Ovary (tissue), 9 donors: ENCODE measurements around the gene PTPRN2. TPM values are rescaled to one million over a fixed set of nuclear protein-coding genes. Genes with fewer than 3 reads are reported as not detected.

ENCODE experiments used
- DNase-seq, 5 donors: peaks; one replicate each; pipeline ENCODE4 v3.0.0-alpha.2; 2019 to 2020
- H3K27ac ChIP-seq, 2 donors: fragments of 200-600 bp; one replicate each; pipeline versions ENCODE4 v1.5.1 to v1.8.0; 2019 to 2022
- H3K27me3 ChIP-seq: fragments of 200-600 bp; one replicate; pipeline ENCODE4 v1.8.0; 2022
- H3K36me3 ChIP-seq: fragments of 200-600 bp; sonication (generic); one replicate; pipeline ENCODE4 v1.5.1; 2019
- H3K4me1 ChIP-seq: one replicate; pipeline ENCODE4 v1.8.1; 2013; ENCODE audit warnings: mild to moderate bottlenecking, moderate library complexity; ENCODE audit not compliant: insufficient read depth
- H3K4me3 ChIP-seq: fragments of 200-600 bp; sonication (generic); one replicate; pipeline ENCODE4 v1.5.1; 2017
- H3K9me3 ChIP-seq, 2 donors: fragments of 200-600 bp in 1 of 2; sonication (generic) in 1 of 2; one replicate each; pipeline versions ENCODE4 v1.5.1 to v1.8.1; 2013 to 2019; ENCODE audit warnings: mild to moderate bottlenecking in 1 of 2, moderate library complexity in 1 of 2
- EP300 ChIP-seq: sonication (generic); formaldehyde crosslinking; IDR thresholded peaks from one replicate; pipeline ENCODE4 v1.6.1; 2017; ENCODE audit warnings: antibody characterized with exemption
- POLR2A ChIP-seq: fragments of 450-650 bp; IDR thresholded peaks from one replicate; pipeline ENCODE4 v1.6.1; 2017; ENCODE audit warnings: antibody characterized with exemption, mild to moderate bottlenecking, moderate library complexity
- WGBS, 3 donors: extraction: QIAGEN DNeasy Blood & Tissue Kit in 1 of 3; methylation state at CpG; one replicate each; pipeline versions ENCODE4 v1.1.5 to v1.1.7; 2013 to 2017; 5-methylcytosine and 5-hydroxymethylcytosine counted together
- intact Hi-C, 4 donors: fragments of 100-400 bp; cut with DNase I; formaldehyde crosslinking; loops; one replicate each; pipeline versions ENCODE4 v1.11.0 to v1.15.1; 2022 to 2023
- polyA plus RNA-seq, 2 donors: library from polyadenylated mRNA; stranded (reverse); fragments of 200-250 nt in 1 of 2; fragments of 350-450 nt in 1 of 2; fragmentation: Illumina TruSeq in 1 of 2; extraction: RNeasy Lipid Tissue Mini Kit (QIAGEN cat#74804) in 1 of 2; gene quantifications; one replicate each; pipeline ENCODE4 v1.2.3, GENCODE V29; 2013 to 2014
- total RNA-seq, 7 donors: library from RNA; depleted of rRNA in 2 of 7; stranded (reverse); fragments of >200 nt in 2 of 7; fragmentation: NEBNext Ultra II Directional in 3 of 7; extraction: Animal tissue kit (Norgen Biotek cat#: 25700) in 3 of 7; gene quantifications; one replicate each; pipeline versions ENCODE4 v1.1.0 to v1.2.4, GENCODE V29; 2016 to 2023
- TF ChIP-seq, protein P1 (sequence below), 3 donors: fragments of 450-650 bp in 2 of 3; fragments of 200-600 bp in 1 of 3; IDR thresholded peaks; one replicate each; pipeline versions ENCODE4 v1.5.1 to v1.8.0; 2016 to 2022; ENCODE audit warnings: antibody characterized with exemption in 3 of 3, mild to moderate bottlenecking in 1 of 3
- donor health status: DM: no; HTN: no; CAD: no; lungs with moderate emphysema.
- donor health status: DM: no; HTN: no; CAD: no.
- donor health status: Bipolar disorder and iron deficiency.
- donor health status: DM: yes; HTN: yes; CAD: no.
- donor health status: DM: no; HTN: no; CAD: no.
- donor health status: DM: yes; HTN: yes; CAD: no.

PTPRN2 gene
- total and polyA plus RNA-seq, 9 donors: 3.5 to 11.1 (median 5.9) TPM

DNA sequence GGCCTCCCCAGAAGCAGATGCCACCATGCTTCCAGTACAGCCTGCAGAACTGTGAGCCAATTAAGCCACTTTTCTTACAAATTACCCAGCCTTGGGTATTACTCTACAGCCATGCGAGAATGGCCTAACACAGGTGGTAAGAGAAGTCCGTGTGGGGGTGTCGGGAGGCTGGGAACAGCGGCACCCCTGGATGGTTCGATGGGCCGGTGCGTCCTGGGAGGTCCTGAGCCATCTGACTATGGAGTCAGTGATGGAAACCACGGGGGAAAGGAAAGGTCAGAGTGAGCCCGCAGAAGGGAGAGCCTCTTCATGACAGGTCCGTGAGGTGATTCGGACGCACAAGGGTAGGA, 2.5 kb upstream of the PTPRN2 start:
- TF ChIP-seq EP300: no peak
- TF ChIP-seq, protein P1, sequence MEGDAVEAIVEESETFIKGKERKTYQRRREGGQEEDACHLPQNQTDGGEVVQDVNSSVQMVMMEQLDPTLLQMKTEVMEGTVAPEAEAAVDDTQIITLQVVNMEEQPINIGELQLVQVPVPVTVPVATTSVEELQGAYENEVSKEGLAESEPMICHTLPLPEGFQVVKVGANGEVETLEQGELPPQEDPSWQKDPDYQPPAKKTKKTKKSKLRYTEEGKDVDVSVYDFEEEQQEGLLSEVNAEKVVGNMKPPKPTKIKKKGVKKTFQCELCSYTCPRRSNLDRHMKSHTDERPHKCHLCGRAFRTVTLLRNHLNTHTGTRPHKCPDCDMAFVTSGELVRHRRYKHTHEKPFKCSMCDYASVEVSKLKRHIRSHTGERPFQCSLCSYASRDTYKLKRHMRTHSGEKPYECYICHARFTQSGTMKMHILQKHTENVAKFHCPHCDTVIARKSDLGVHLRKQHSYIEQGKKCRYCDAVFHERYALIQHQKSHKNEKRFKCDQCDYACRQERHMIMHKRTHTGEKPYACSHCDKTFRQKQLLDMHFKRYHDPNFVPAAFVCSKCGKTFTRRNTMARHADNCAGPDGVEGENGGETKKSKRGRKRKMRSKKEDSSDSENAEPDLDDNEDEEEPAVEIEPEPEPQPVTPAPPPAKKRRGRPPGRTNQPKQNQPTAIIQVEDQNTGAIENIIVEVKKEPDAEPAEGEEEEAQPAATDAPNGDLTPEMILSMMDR (IDR thresholded peaks at IDR 0.05): no peak
- no peak for TF ChIP-seq POLR2A
- peaks cover 13% of the 10 kb centered on the region for H3K4me1 ChIP-seq
- no peak overlapping the region for H3K27ac ChIP-seq
- intact Hi-C loops: no loop called here
- DNase-seq: no peak
- no peaks in the 10 kb centered on the region for H3K9me3 ChIP-seq
- 85 to 89% (median 86%) methylated on average over 12 of the region's 12 CpGs for WGBS, 3 donors
- no peaks in the 10 kb centered on the region for H3K27me3 ChIP-seq
- no peaks in the 10 kb centered on the region for H3K36me3 ChIP-seq
- H3K4me3 ChIP-seq: no peak overlapping the region

DNA sequence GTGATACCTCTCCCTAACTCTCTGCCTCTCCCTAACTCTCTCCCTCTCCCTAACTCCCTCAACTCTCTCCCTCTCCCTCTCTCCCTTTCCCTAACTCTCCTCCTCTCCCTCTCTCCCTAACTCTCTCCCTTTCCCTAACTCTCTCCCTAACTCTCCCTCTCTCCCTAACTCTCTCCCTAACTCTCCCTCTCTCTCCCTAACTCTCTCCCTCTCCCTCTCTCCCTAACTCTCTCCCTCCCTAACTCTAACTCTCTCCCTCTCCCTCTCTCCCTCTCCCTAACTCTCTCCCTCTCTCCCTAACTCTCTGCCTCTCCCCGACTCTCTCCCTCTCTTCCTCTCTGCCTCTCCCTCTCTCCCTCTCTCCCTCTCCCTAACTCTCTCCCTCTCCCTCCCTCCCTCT, 2.0 kb upstream of the PTPRN2 start:
- Histone ChIP-seq H3K27me3 (no peaks in the 10 kb centered on the region), H3K9me3 (no peaks in the 10 kb centered on the region), H3K4me3 (no peak overlapping the region), H3K27ac (no peak overlapping the region), H3K4me1 (peaks cover 13% of the 10 kb centered on the region), H3K36me3 (no peaks in the 10 kb centered on the region)
- TF ChIP-seq POLR2A (no peak), EP300 (no peak)
- TF ChIP-seq, protein P1 (IDR thresholded peaks at IDR 0.05): no peak
- WGBS, 3 donors: 31 to 73% (median 35%) methylated on average over 1 of the region's 1 CpG
- no peak for DNase-seq
- intact Hi-C loops: no loop called here

DNA sequence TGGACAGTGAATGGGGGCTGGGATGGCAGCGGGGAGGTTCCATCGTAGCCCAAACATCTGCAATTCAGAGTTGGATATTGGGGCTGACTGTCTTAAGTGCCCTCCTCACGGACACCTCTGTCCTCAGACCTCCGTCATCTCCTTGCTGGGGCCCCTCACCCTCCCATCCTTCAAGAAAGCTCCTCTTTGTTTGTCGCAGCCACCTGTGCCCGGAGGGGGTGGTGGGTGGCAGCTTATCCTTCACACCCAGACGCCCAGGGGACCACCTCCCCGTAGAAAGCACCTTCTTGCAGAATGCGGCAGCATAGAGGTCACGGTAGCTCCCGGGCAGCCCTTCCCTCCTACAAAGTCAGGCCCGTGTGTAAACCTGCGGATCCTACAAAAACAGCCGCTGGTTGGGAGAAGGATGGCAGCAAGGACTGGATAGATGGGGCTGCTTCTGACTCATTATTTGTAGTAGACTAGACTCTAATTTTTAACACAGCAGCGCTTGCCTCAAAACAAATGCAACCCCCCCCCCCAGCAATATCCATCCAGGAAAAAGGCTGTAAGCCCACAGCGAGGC, 1.3 kb upstream of the PTPRN2 start:
- Histone ChIP-seq H3K4me3 (no peak overlapping the region), H3K9me3 (no peaks in the 10 kb centered on the region), H3K27me3 (no peaks in the 10 kb centered on the region), H3K4me1 (peaks cover 13% of the 10 kb centered on the region), H3K36me3 (no peaks in the 10 kb centered on the region), H3K27ac (no peak overlapping the region)
- DNase-seq: no peak
- intact Hi-C loops: no loop called here
- TF ChIP-seq POLR2A (no peak), EP300 (no peak)
- TF ChIP-seq, protein P1 (IDR thresholded peaks at IDR 0.05): no peak
- WGBS, 3 donors: 27 to 42% (median 38%) methylated on average over 15 to 16 of the region's 16 CpGs

DNA sequence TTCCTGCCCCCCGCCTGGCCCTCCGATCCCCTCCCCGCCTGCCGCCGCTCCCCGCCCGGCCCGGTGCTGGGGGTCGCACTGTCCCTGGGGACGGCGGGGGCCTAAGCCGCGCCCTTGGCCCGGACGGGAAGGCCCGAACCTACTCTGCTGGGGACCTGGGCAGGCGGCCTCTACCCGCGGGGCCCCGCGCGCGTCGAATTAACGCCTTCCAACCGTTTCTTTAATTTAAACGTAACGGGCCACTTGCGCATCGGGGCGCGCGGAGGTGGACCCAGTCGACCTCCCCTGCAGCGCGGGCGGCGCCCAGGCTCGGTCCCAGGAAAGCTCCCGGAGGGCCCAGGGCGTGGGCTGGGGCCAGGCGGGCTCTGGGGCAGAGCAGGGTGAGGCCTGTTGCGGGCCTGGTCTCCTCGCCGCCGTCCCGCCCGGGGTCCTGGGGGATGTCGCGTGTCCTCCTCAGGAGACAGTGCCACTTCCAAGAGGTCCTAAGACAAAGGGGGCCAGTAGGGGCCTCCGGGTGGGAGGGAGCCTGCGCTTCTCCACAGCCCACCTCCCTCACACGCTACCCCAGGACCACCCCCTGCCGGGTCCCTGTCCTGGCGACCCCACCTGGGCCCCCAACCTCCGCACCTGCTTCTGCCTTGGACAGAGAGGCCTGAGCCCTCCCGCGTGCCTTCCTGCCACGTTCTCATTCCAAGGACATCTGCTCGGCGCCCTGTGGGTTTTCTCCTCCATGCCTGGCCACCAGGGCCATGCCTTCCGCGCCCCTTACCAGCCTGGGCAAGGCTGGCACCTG, 658 bp upstream of the PTPRN2 start:
- 9 to 19% (median 14%) methylated on average over 29 to 63 of the region's 63 CpGs for WGBS, 3 donors
- H3K36me3 ChIP-seq: no peaks in the 10 kb centered on the region
- H3K9me3 ChIP-seq: no peaks in the 10 kb centered on the region
- no peaks in the 10 kb centered on the region for H3K27me3 ChIP-seq
- no peak overlapping the region for H3K27ac ChIP-seq
- TF ChIP-seq EP300: no peak
- TF ChIP-seq, protein P1 (IDR thresholded peaks at IDR 0.05): no peak
- no peak for TF ChIP-seq POLR2A
- H3K4me3 ChIP-seq: peak overlapping the region; percentile 30
- peaks cover 13% of the 10 kb centered on the region for H3K4me1 ChIP-seq
- intact Hi-C loops: no loop called here
- peak in 2 of 5 donors; percentile 39 to 41 for DNase-seq
